H1 (cell line): ENCODE measurements around the gene SLC30A2. TPM values are rescaled to one million over a fixed set of nuclear protein-coding genes. Genes with fewer than 3 reads are reported as not detected.

ENCODE experiments used
- JUN ChIP-seq: IDR thresholded peaks from 2 replicates; pipeline ENCODE4 v1.6.1; 2011; ENCODE audit warnings: low read depth, mild to moderate bottlenecking, improper control_type of control experiment, low read length
- KDM1A ChIP-seq: fragments of 200-600, 300-600 bp; sonication (generic); IDR thresholded peaks from 2 replicates; pipeline ENCODE4 v1.7.1; 2016; ENCODE audit warnings: mild to moderate bottlenecking, low read length, borderline replicate concordance
- KDM4A ChIP-seq: IDR thresholded peaks from one replicate; pipeline ENCODE4 v1.7.1; 2012; ENCODE audit warnings: low read depth, mild to moderate bottlenecking, moderate library complexity, low read length, inconsistent platforms; ENCODE audit not compliant: severe bottlenecking
- SRF ChIP-seq: IDR thresholded peaks from 2 replicates; pipeline ENCODE4 v1.6.1; 2011; ENCODE audit warnings: mild to moderate bottlenecking, low read depth, low read length, moderate library complexity
- polyA plus RNA-seq, 7 experiments: library from polyadenylated mRNA; depleted of rRNA in 3 of 7; stranded (reverse) in 5 of 7; unstranded in 2 of 7; fragments of >200 nt in 5 of 7; fragments of 200-250 nt in 2 of 7; gene quantifications; 1 replicate in 5 of 7; 2 replicates in 1 of 7; 4 replicates in 1 of 7; pipeline versions ENCODE4 v1.2.1 to v1.2.3, GENCODE V29; 2011 to 2013; ENCODE audit warnings: missing spikeins in 2 of 7, mixed read lengths in 2 of 7
- total RNA-seq: library from RNA; stranded (reverse); fragmentation: NEBNext Ultra II Directional; extraction: Animal tissue kit (Norgen Biotek cat#: 25700); gene quantifications from 2 replicates; pipeline ENCODE4 v1.2.1, GENCODE V29; 2021

SLC30A2 gene
- total and polyA plus RNA-seq, 2 of the 8 experiments (the other 6 are each of a cell fraction or from before 2014, with no cell fraction given) = 0.19 to 0.76 TPM

DNA sequence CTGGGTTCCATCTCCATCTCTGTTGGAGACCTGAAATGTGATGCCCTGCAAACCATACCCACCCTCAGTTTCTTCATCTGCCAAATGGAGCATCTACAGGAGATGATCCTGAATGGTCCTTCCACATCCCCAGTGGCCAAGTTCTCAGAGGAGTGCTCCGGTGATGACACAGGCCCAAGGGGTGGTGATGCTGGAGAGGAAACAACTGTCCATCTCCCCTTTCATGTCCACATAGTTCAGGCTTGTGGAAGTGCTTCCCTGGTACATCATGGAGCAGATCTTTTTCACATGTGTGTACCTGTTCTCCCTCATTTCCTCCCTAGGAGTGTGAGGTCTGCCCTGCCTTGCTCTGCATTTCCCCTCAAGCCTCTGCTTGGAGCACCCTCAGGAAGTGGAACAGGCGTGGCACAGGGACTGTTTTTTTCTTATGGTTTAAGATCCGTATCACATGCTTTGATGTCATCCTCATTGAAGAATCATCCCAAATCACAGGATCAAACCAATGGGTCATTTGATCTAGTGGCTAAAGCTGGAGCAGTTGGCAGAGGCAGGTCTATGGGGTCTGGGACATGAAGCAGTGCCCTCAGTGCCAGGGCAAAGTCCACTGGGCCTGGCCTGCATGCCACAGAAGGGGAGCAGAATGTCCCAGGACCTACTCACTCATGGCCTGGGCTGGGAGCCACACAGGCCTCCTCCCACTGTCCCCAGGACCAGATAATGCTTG is 29.7 kb upstream of the SLC30A2 start (continued):
- no peak for TF ChIP-seq JUN
- no peak for TF ChIP-seq KDM1A
- TF ChIP-seq KDM4A = no peak
- no peak for TF ChIP-seq SRF
